H9 (cell line): ENCODE results near the gene ATRIP. TPM values are rescaled to one million over a fixed set of nuclear protein-coding genes. Genes with fewer than 3 reads are reported as not detected.

Source experiments
- DNase-seq: peaks from one replicate; pipeline ENCODE4 v3.0.0-alpha.2; 2017
- H2AFZ ChIP-seq: one replicate; pipeline ENCODE4 v1.6.1; 2013; ENCODE audit warnings: mild to moderate bottlenecking, low read length, control low read depth, moderate library complexity
- H2AK5ac ChIP-seq: 2 replicates; pipeline ENCODE4 v1.6.1; 2013; ENCODE audit warnings: low read length, control low read depth, mixed read lengths; ENCODE audit not compliant: insufficient read length
- H2BK120ac ChIP-seq: one replicate; pipeline ENCODE4 v1.6.1; 2013; ENCODE audit warnings: low read depth, mild to moderate bottlenecking, low read length, control low read depth, inconsistent platforms; ENCODE audit not compliant: poor library complexity, severe bottlenecking
- H2BK12ac ChIP-seq: 2 replicates; pipeline ENCODE4 v1.6.1; 2013; ENCODE audit warnings: low read length, control low read depth, mixed read lengths, low read depth; ENCODE audit not compliant: insufficient read length
- H2BK15ac ChIP-seq: 2 replicates; pipeline ENCODE4 v1.6.1; 2013; ENCODE audit warnings: low read depth, low read length, control low read depth
- H2BK20ac ChIP-seq: one replicate; pipeline ENCODE4 v1.6.1; 2013; ENCODE audit warnings: low read depth, mild to moderate bottlenecking, low read length, control low read depth, inconsistent platforms; ENCODE audit not compliant: poor library complexity, severe bottlenecking
- H2BK5ac ChIP-seq: 2 replicates; pipeline ENCODE4 v1.6.1; 2013; ENCODE audit warnings: low read length, control low read depth, mixed read lengths; ENCODE audit not compliant: insufficient read length
- H3K14ac ChIP-seq: 2 replicates; pipeline ENCODE4 v1.6.1; 2013; ENCODE audit warnings: low read length, control low read depth; ENCODE audit not compliant: insufficient read depth
- H3K18ac ChIP-seq: 2 replicates; pipeline ENCODE4 v1.6.1; 2013; ENCODE audit warnings: low read depth, mild to moderate bottlenecking, mixed read lengths, low read length, control low read depth; ENCODE audit not compliant: insufficient read length
- H3K23ac ChIP-seq: 2 replicates; pipeline ENCODE4 v1.6.1; 2013; ENCODE audit warnings: low read length, control low read depth, mixed read lengths, low read depth; ENCODE audit not compliant: insufficient read length
- H3K23me2 ChIP-seq: 2 replicates; pipeline ENCODE4 v1.6.1; 2013; ENCODE audit warnings: low read depth, mild to moderate bottlenecking, mixed read lengths, low read length, control low read depth; ENCODE audit not compliant: insufficient read length, poor library complexity, severe bottlenecking
- H3K27ac ChIP-seq: 2 replicates; pipeline ENCODE4 v1.5.1; 2013; ENCODE audit warnings: low read length, control low read depth, mixed read lengths, low read depth; ENCODE audit not compliant: insufficient read length
- H3K27me3 ChIP-seq: 2 replicates; pipeline ENCODE4 v1.6.1; 2013; ENCODE audit warnings: low read length, control low read depth, inconsistent platforms; ENCODE audit not compliant: insufficient read depth
- H3K4ac ChIP-seq: 2 replicates; pipeline ENCODE4 v1.6.1; 2013; ENCODE audit warnings: low read depth, mild to moderate bottlenecking, control low read depth, inconsistent platforms, low read length, moderate library complexity
- H3K4me1 ChIP-seq: 2 replicates; pipeline ENCODE4 v1.6.1; 2013; ENCODE audit warnings: low read length, control low read depth, inconsistent platforms; ENCODE audit not compliant: insufficient read depth
- H3K4me2 ChIP-seq: 2 replicates; pipeline ENCODE4 v1.6.1; 2013; ENCODE audit warnings: low read length, control low read depth, mixed read lengths; ENCODE audit not compliant: insufficient read length, insufficient read depth
- H3K56ac ChIP-seq: 2 replicates; pipeline ENCODE4 v1.6.1; 2013; ENCODE audit warnings: low read depth, mild to moderate bottlenecking, mixed read lengths, low read length, control low read depth; ENCODE audit not compliant: insufficient read length
- H3K79me1 ChIP-seq: 2 replicates; pipeline ENCODE4 v1.6.1; 2013; ENCODE audit warnings: low read depth, mild to moderate bottlenecking, moderate library complexity, low read length, control low read depth, inconsistent platforms; ENCODE audit not compliant: insufficient read depth, poor library complexity, severe bottlenecking
- H3K79me2 ChIP-seq: 2 replicates; pipeline ENCODE4 v1.6.1; 2013; ENCODE audit warnings: low read length, control low read depth, inconsistent platforms; ENCODE audit not compliant: insufficient read depth
- H3K9ac ChIP-seq: 2 replicates; pipeline ENCODE4 v1.6.1; 2013; ENCODE audit warnings: low read length, control low read depth, mixed read lengths; ENCODE audit not compliant: insufficient read length; ENCODE audit errors: extremely low read depth
- H3K9me3 ChIP-seq: one replicate; pipeline ENCODE4 v1.6.1; 2013; ENCODE audit warnings: low read depth, low read length, inconsistent platforms; ENCODE audit not compliant: control insufficient read depth
- H3T11ph ChIP-seq: one replicate; pipeline ENCODE4 v1.6.1; 2013; ENCODE audit warnings: mild to moderate bottlenecking, low read length, control low read depth, inconsistent platforms
- H4K20me1 ChIP-seq: one replicate; pipeline ENCODE4 v1.6.1; 2013; ENCODE audit not compliant: control insufficient read depth, insufficient read length, insufficient read depth
- H4K5ac ChIP-seq: 2 replicates; pipeline ENCODE4 v1.6.1; 2013; ENCODE audit warnings: low read depth, mild to moderate bottlenecking, mixed read lengths, low read length, control low read depth; ENCODE audit not compliant: insufficient read length
- H4K8ac ChIP-seq: replicated peaks from 2 replicates; pipeline ENCODE4 v1.6.1; 2013; ENCODE audit warnings: low read length, control low read depth, mixed read lengths, low read depth; ENCODE audit not compliant: insufficient read length
- H4K91ac ChIP-seq: 2 replicates; pipeline ENCODE4 v1.6.1; 2013; ENCODE audit warnings: low read depth, mild to moderate bottlenecking, moderate library complexity, mixed read lengths, low read length, control low read depth; ENCODE audit not compliant: insufficient read length
- H3K27ac Mint-ChIP-seq, 3 experiments: 2 replicates in 2 of 3; 3 replicates in 1 of 3; pipeline ENCODE4 v1.8.0; 2020 to 2021; ENCODE audit warnings: mixed read lengths in 3 of 3, mild to moderate bottlenecking in 1 of 3, moderate library complexity in 1 of 3
- H3K27me3 Mint-ChIP-seq: 2 replicates; pipeline ENCODE4 v1.8.0; 2021; ENCODE audit warnings: low read depth, mild to moderate bottlenecking, moderate library complexity, mixed read lengths
- H3K36me3 Mint-ChIP-seq, 3 experiments: 2 replicates in 2 of 3; 3 replicates in 1 of 3; pipeline ENCODE4 v1.8.0; 2020 to 2021; ENCODE audit warnings: low read depth in 3 of 3, mixed read lengths in 3 of 3; ENCODE audit not compliant: insufficient read depth in 1 of 3
- H3K4me1 Mint-ChIP-seq, 2 experiments: 2 replicates each; pipeline ENCODE4 v1.8.0; 2020; ENCODE audit warnings: mixed read lengths in 2 of 2
- H3K4me3 Mint-ChIP-seq, 2 experiments: 2 replicates in 1 of 2; 3 replicates in 1 of 2; pipeline ENCODE4 v1.8.0; 2020 to 2021; ENCODE audit warnings: mild to moderate bottlenecking in 2 of 2, mixed read lengths in 2 of 2, moderate library complexity in 1 of 2
- H3K9me3 Mint-ChIP-seq, 2 experiments: 2 replicates in 1 of 2; 3 replicates in 1 of 2; pipeline ENCODE4 v1.8.0; 2020; ENCODE audit warnings: mild to moderate bottlenecking in 2 of 2, mixed read lengths in 2 of 2, moderate library complexity in 1 of 2
- WGBS: extraction: QIAGEN DNeasy Blood & Tissue Kit; methylation state at CpG from one replicate; pipeline ENCODE4 v1.1.7; 2013; ENCODE audit warnings: missing lambda C conversion rate, low lambda C conversion rate, mixed read lengths; ENCODE audit not compliant: insufficient read length; ENCODE audit errors: extremely low coverage; 5-methylcytosine and 5-hydroxymethylcytosine counted together
- total RNA-seq: library from RNA; stranded (reverse); gene quantifications from 2 replicates; pipeline ENCODE4 v1.2.1, GENCODE V29; 2021
- TF ChIP-seq, protein P1 (sequence below): fragments of 200-600 bp; sonication (generic); conservative IDR thresholded peaks from 3 replicates; pipeline ENCODE4 v1.8.0; 2021; ENCODE audit warnings: antibody characterized with exemption, mild to moderate bottlenecking

The ATRIP gene
- total RNA-seq, 1 experiment from 2014 or later: 16.3 TPM

DNA sequence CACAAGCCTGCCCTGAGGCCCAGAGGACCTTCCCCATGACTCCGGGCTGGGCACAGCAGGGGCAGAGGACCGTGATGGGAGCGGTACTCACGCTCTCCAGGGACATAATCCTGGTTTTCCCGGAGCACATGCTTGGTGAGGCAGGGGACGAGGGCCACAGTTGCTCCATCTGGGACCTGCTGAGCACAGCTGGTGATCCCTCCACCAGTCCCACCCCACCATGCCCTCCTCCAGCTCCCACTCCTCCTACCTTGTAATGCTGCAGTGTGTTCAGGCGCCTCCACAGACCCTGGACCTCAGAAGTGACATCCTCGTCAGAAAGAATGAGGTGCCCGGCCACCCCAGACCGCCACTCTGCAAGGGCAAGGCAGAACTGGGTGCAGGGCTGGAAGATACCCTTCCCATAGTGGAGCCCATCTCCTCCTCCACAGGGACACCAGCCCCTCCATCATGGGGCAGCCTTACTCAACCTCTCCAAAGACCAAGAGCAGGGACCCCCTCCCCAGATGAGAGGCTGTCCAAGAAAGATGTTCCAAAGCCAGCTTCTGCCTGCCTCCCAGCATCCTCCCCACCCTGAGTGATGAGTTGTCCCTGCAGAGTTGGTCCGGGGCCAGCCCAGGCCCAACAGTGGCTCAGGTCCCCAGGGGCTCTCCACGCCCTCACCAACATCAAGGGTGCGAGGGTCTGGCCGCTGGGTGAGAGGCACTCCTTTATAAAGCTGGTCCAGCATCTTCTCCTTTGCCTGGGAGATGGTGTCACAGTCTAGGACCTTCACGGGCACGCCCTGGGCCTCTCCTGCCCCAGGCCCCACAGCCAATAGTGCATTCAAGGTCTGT, 36.1 kb upstream of the ATRIP start:
- peaks cover 61 to 98% (median 97%) of the 10 kb centered on the region in 3 experiments for H3K36me3 Mint-ChIP-seq

More for the DNA sequence above, 36.1 kb upstream of the ATRIP start:
- no peak overlapping the region for H3K4me2 ChIP-seq
- no peak overlapping the region for H4K8ac ChIP-seq
- H4K5ac ChIP-seq: no peak overlapping the region
- no peak overlapping the region for H2BK12ac ChIP-seq
- no peaks in the 10 kb centered on the region; the same call in 1 of the 2 replicates for H3K27me3 Mint-ChIP-seq
- no peak overlapping the region for H4K91ac ChIP-seq
- DNase-seq: no peak
- H3K27me3 ChIP-seq: no peaks in the 10 kb centered on the region
- no peaks in the 10 kb centered on the region for H3K79me2 ChIP-seq
- no peaks in the 10 kb centered on the region for H3K4me1 ChIP-seq
- H3K4ac ChIP-seq: no peak overlapping the region
- no peak overlapping the region for H2BK20ac ChIP-seq
- no peak overlapping the region for H2AK5ac ChIP-seq
- no peak overlapping the region for H3K18ac ChIP-seq
- no peak overlapping the region for H2AFZ ChIP-seq
- no CpG with 5 or more reads among the region's 16 CpGs for WGBS
- no peak overlapping the region for H2BK120ac ChIP-seq
- TF ChIP-seq, protein P1, sequence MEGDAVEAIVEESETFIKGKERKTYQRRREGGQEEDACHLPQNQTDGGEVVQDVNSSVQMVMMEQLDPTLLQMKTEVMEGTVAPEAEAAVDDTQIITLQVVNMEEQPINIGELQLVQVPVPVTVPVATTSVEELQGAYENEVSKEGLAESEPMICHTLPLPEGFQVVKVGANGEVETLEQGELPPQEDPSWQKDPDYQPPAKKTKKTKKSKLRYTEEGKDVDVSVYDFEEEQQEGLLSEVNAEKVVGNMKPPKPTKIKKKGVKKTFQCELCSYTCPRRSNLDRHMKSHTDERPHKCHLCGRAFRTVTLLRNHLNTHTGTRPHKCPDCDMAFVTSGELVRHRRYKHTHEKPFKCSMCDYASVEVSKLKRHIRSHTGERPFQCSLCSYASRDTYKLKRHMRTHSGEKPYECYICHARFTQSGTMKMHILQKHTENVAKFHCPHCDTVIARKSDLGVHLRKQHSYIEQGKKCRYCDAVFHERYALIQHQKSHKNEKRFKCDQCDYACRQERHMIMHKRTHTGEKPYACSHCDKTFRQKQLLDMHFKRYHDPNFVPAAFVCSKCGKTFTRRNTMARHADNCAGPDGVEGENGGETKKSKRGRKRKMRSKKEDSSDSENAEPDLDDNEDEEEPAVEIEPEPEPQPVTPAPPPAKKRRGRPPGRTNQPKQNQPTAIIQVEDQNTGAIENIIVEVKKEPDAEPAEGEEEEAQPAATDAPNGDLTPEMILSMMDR: no peak
- H3K9me3 ChIP-seq: no peaks in the 10 kb centered on the region
- H3K79me1 ChIP-seq: no peaks in the 10 kb centered on the region
- no peaks in the 10 kb centered on the region for H3K23me2 ChIP-seq
- H2BK5ac ChIP-seq: no peak overlapping the region
- H3K27ac Mint-ChIP-seq: no peak overlapping the region
- no peak overlapping the region for H3K23ac ChIP-seq
- H3K9me3 Mint-ChIP-seq: no peaks in the 10 kb centered on the region
- no peaks in the 10 kb centered on the region for H3K4me1 Mint-ChIP-seq
- H3K4me3 Mint-ChIP-seq: no peak overlapping the region
- H4K20me1 ChIP-seq: no peaks in the 10 kb centered on the region
- H3K9ac ChIP-seq: no peak overlapping the region
- H3K14ac ChIP-seq: no peak overlapping the region
- H3K56ac ChIP-seq: no peak overlapping the region
- H2BK15ac ChIP-seq: no peak overlapping the region
- H3K27ac ChIP-seq: no peak overlapping the region
- H3T11ph ChIP-seq: no peak overlapping the region
